HepG2 (cell line): Measurements from ENCODE around the gene CES3. TPM values are rescaled to one million over a fixed set of nuclear protein-coding genes. Genes with fewer than 3 reads are reported as not detected.

Experiments used
- ARNT2 ChIP-seq: sonication (generic); formaldehyde crosslinking; IDR thresholded peaks from 2 replicates; pipeline ENCODE4 v1.8.0; 2022; ENCODE audit warnings: mild to moderate bottlenecking, low read depth, missing genetic modification reagents, moderate library complexity
- ARNTL ChIP-seq: sonication (generic); formaldehyde crosslinking; IDR thresholded peaks from 2 replicates; pipeline ENCODE4 v1.4.0; 2020; ENCODE audit warnings: mild to moderate bottlenecking, missing genetic modification reagents
- ELF1 ChIP-seq: sonication (generic); formaldehyde crosslinking; IDR thresholded peaks from 2 replicates; pipeline ENCODE4 v1.4.0; 2020; ENCODE audit warnings: missing genetic modification reagents
- HOXA9 ChIP-seq: sonication (generic); formaldehyde crosslinking; IDR thresholded peaks from 2 replicates; pipeline ENCODE4 v1.8.1; 2022; ENCODE audit warnings: missing genetic modification reagents, mild to moderate bottlenecking, moderate library complexity, borderline replicate concordance
- IKZF1 ChIP-seq: fragments of 450-650 bp; IDR thresholded peaks from 2 replicates; pipeline ENCODE4 v1.7.1; 2016
- JUND ChIP-seq: sonication (generic); formaldehyde crosslinking; IDR thresholded peaks from 2 replicates; pipeline ENCODE4 v1.8.0; 2022; ENCODE audit warnings: mild to moderate bottlenecking, missing genetic modification reagents
- KDM3A ChIP-seq: IDR thresholded peaks from 2 replicates; pipeline ENCODE4 v1.6.1; 2018; ENCODE audit warnings: low read depth, missing compliant biosample characterization
- KMT2A ChIP-seq: sonication (generic); formaldehyde crosslinking; IDR thresholded peaks from 2 replicates; pipeline ENCODE4 v1.4.0; 2020; ENCODE audit warnings: missing genetic modification reagents
- MAFG ChIP-seq: sonication (generic); formaldehyde crosslinking; IDR thresholded peaks from 2 replicates; pipeline ENCODE4 v1.5.1; 2020; ENCODE audit warnings: mild to moderate bottlenecking, missing genetic modification reagents
- NFKB2 ChIP-seq: sonication (generic); formaldehyde crosslinking; IDR thresholded peaks from 2 replicates; pipeline ENCODE4 v1.4.0; 2020; ENCODE audit warnings: missing genetic modification reagents, borderline replicate concordance
- POGZ ChIP-seq: sonication (generic); formaldehyde crosslinking; IDR thresholded peaks from 2 replicates; pipeline ENCODE4 v1.4.0; 2020; ENCODE audit warnings: mild to moderate bottlenecking, missing genetic modification reagents
- SAP130 ChIP-seq: IDR thresholded peaks from 2 replicates; pipeline ENCODE4 v1.6.1; 2016; ENCODE audit warnings: low read depth
- YY1 ChIP-seq: IDR thresholded peaks from 2 replicates; pipeline ENCODE4 v1.6.1; 2011; ENCODE audit warnings: low read length, low read depth, moderate library complexity, mild to moderate bottlenecking; ENCODE audit not compliant: insufficient read depth, insufficient replicate concordance
- ZBTB20 ChIP-seq: sonication (generic); formaldehyde crosslinking; IDR thresholded peaks from 2 replicates; pipeline ENCODE4 v1.8.1; 2023; ENCODE audit warnings: missing genetic modification reagents, low read depth, mild to moderate bottlenecking, borderline replicate concordance
- ZBTB7A ChIP-seq: sonication (generic); formaldehyde crosslinking; IDR thresholded peaks from 2 replicates; pipeline ENCODE4 v1.8.0; 2022; ENCODE audit warnings: mild to moderate bottlenecking, missing genetic modification reagents
- ZMYM3 ChIP-seq: sonication (generic); formaldehyde crosslinking; IDR thresholded peaks from 2 replicates; pipeline ENCODE4 v1.5.1; 2020; ENCODE audit warnings: mild to moderate bottlenecking, missing genetic modification reagents
- ZNF430 ChIP-seq: sonication (generic); formaldehyde crosslinking; IDR thresholded peaks from 2 replicates; pipeline ENCODE4 v1.9.0; 2021; ENCODE audit warnings: mild to moderate bottlenecking, missing genetic modification reagents
- ZNF781 ChIP-seq: sonication (generic); formaldehyde crosslinking; IDR thresholded peaks from 2 replicates; pipeline ENCODE4 v1.5.1; 2020; ENCODE audit warnings: borderline replicate concordance, mild to moderate bottlenecking, missing genetic modification reagents; ENCODE audit errors: not compliant biosample characterization
- polyA plus RNA-seq, 8 experiments: library from polyadenylated mRNA; depleted of rRNA in 3 of 8; stranded (reverse) in 7 of 8; unstranded in 1 of 8; fragments of >200 nt; fragmentation: Illumina TruSeq in 4 of 8; extraction: Trizol in 4 of 8; gene quantifications; 2 replicates each; pipeline versions ENCODE4 v1.2.1 to v1.2.3, GENCODE V29; 2011 to 2016; ENCODE audit warnings: low read depth in 4 of 8, missing spikeins in 1 of 8, mixed read lengths in 1 of 8; ENCODE audit not compliant: insufficient read depth in 1 of 8
- total RNA-seq, 5 experiments: library from RNA; depleted of rRNA; stranded (reverse); fragments of >200 nt; fragmentation: Illumina TruSeq; extraction: Trizol; gene quantifications; 2 replicates each; pipeline ENCODE4 v1.2.3, GENCODE V29; 2016; ENCODE audit warnings: low read depth in 1 of 5
- TF ChIP-seq, protein P1 (sequence below): IDR thresholded peaks from 2 replicates; pipeline ENCODE4 v1.6.1; 2018; ENCODE audit warnings: missing genetic modification reagents, mild to moderate bottlenecking, missing compliant biosample characterization
- TF ChIP-seq, protein P2 (sequence below), 2 experiments: sonication (generic) in 1 of 2; formaldehyde crosslinking in 1 of 2; IDR thresholded peaks; 2 replicates each; pipeline versions ENCODE4 v1.4.0 to v1.6.1; 2018 to 2020; ENCODE audit warnings: missing genetic modification reagents in 2 of 2, borderline replicate concordance in 1 of 2, low read depth in 1 of 2, mild to moderate bottlenecking in 1 of 2, missing biosample characterization in 1 of 2
- TF ChIP-seq, protein P3 (sequence below): sonication (generic); formaldehyde crosslinking; IDR thresholded peaks from 2 replicates; pipeline ENCODE4 v1.9.0; 2021; ENCODE audit warnings: mild to moderate bottlenecking, missing genetic modification reagents

The CES3 gene
- total and polyA plus RNA-seq, 2 of the 13 experiments (the other 11 are each of a cell fraction or from before 2014, with no cell fraction given): 6.6 to 17.4 TPM

DNA sequence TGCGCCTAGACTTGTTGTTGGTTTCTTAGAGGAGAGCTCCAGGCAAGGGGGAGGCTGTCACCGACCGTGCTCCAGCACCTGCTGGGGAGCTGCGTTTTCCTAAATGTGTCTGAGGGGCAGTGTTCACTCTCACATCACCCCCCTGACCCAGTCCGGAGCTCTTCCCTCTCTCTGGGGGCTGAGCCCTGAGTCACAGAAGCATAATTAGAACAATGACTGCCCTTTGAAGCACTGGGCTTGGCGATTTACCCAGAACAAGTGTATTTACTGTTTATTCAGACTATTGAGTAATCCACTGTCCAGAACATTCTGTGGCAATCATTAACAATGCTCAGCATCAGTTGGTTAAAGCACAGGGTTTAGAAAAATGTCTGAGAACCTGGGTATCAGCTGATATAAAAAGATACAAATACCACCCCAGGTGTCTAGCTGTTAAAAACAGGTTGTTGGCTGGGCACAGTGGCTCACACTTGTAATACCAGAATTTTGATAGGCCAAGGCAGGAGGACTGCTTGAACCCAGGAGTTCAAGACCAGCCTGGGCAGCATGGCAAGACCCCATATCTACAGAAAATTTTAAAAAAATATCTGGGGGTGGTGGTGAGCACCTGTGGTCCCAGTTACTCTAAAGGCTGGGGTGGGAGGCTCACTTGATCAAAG, 35.4 kb downstream of the CES3 start (continued):
- TF ChIP-seq, protein P1, sequence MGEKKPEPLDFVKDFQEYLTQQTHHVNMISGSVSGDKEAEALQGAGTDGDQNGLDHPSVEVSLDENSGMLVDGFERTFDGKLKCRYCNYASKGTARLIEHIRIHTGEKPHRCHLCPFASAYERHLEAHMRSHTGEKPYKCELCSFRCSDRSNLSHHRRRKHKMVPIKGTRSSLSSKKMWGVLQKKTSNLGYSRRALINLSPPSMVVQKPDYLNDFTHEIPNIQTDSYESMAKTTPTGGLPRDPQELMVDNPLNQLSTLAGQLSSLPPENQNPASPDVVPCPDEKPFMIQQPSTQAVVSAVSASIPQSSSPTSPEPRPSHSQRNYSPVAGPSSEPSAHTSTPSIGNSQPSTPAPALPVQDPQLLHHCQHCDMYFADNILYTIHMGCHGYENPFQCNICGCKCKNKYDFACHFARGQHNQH (CRISPR knock-in tag): peak; percentile 39; the same call in 1 of the 2 replicates
- no peak for TF ChIP-seq YY1
- TF ChIP-seq ZNF781: no peak
- TF ChIP-seq, protein P2, sequence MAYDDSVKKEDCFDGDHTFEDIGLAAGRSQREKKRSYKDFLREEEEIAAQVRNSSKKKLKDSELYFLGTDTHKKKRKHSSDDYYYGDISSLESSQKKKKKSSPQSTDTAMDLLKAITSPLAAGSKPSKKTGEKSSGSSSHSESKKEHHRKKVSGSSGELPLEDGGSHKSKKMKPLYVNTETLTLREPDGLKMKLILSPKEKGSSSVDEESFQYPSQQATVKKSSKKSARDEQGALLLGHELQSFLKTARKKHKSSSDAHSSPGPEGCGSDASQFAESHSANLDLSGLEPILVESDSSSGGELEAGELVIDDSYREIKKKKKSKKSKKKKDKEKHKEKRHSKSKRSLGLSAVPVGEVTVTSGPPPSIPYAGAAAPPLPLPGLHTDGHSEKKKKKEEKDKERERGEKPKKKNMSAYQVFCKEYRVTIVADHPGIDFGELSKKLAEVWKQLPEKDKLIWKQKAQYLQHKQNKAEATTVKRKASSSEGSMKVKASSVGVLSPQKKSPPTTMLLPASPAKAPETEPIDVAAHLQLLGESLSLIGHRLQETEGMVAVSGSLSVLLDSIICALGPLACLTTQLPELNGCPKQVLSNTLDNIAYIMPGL (CRISPR knock-in tag; IDR thresholded peaks at IDR 0.05; ENCODE audit: borderline replicate concordance in 1 of 2, low read depth in 1 of 2): no peak
- TF ChIP-seq, protein P3, sequence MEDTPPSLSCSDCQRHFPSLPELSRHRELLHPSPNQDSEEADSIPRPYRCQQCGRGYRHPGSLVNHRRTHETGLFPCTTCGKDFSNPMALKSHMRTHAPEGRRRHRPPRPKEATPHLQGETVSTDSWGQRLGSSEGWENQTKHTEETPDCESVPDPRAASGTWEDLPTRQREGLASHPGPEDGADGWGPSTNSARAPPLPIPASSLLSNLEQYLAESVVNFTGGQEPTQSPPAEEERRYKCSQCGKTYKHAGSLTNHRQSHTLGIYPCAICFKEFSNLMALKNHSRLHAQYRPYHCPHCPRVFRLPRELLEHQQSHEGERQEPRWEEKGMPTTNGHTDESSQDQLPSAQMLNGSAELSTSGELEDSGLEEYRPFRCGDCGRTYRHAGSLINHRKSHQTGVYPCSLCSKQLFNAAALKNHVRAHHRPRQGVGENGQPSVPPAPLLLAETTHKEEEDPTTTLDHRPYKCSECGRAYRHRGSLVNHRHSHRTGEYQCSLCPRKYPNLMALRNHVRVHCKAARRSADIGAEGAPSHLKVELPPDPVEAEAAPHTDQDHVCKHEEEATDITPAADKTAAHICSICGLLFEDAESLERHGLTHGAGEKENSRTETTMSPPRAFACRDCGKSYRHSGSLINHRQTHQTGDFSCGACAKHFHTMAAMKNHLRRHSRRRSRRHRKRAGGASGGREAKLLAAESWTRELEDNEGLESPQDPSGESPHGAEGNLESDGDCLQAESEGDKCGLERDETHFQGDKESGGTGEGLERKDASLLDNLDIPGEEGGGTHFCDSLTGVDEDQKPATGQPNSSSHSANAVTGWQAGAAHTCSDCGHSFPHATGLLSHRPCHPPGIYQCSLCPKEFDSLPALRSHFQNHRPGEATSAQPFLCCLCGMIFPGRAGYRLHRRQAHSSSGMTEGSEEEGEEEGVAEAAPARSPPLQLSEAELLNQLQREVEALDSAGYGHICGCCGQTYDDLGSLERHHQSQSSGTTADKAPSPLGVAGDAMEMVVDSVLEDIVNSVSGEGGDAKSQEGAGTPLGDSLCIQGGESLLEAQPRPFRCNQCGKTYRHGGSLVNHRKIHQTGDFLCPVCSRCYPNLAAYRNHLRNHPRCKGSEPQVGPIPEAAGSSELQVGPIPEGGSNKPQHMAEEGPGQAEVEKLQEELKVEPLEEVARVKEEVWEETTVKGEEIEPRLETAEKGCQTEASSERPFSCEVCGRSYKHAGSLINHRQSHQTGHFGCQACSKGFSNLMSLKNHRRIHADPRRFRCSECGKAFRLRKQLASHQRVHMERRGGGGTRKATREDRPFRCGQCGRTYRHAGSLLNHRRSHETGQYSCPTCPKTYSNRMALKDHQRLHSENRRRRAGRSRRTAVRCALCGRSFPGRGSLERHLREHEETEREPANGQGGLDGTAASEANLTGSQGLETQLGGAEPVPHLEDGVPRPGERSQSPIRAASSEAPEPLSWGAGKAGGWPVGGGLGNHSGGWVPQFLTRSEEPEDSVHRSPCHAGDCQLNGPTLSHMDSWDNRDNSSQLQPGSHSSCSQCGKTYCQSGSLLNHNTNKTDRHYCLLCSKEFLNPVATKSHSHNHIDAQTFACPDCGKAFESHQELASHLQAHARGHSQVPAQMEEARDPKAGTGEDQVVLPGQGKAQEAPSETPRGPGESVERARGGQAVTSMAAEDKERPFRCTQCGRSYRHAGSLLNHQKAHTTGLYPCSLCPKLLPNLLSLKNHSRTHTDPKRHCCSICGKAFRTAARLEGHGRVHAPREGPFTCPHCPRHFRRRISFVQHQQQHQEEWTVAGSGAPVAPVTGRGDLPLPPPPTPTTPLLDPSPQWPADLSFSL (CRISPR knock-in tag): no peak
- TF ChIP-seq SAP130: peak; percentile 68
- peak; percentile 76; the same call in 1 of the 2 replicates for TF ChIP-seq ZMYM3 (CRISPR knock-in tag)
- TF ChIP-seq POGZ (CRISPR knock-in tag): peak; percentile 41; the same call in 1 of the 2 replicates
- no peak for TF ChIP-seq MAFG
- TF ChIP-seq ZBTB20 (CRISPR knock-in tag): peak; percentile 57; the same call in 1 of the 2 replicates
- no peak for TF ChIP-seq ELF1 (CRISPR knock-in tag)
- TF ChIP-seq ZNF430 (CRISPR knock-in tag): peak; percentile 68; the same call in 1 of the 2 replicates
- no peak for TF ChIP-seq KDM3A (CRISPR knock-in tag)
- TF ChIP-seq JUND (CRISPR knock-in tag): no peak
- no peak for TF ChIP-seq KMT2A (CRISPR knock-in tag)
- no peak for TF ChIP-seq NFKB2 (CRISPR knock-in tag)
- TF ChIP-seq ZBTB7A: no peak
- TF ChIP-seq HOXA9 (CRISPR knock-in tag): no peak
- no peak for TF ChIP-seq ARNT2
- no peak for TF ChIP-seq IKZF1
- no peak; the same call in 1 of the 2 replicates for TF ChIP-seq ARNTL
